ENCODE data around the gene GLS2.

DNA sequence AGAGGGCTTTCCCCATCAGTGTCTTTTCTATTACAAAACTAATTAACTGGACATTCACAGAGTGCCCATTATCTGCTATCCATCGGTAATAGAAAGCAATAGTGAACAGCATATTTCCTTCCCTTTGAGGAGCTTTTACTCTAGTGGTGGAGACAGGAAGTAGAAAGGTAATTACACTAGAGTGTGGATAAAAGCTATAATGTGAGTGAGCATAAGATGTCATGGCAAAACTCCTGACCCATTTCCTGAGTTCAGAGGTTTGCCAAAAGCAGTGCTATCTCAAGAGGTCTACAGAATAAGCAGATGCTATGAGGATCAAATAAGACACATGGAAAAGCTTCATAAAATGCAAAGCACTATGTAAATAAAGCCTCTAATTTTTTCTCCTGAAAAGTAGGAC lies 62.8 kb downstream of the GLS2 start:
- no peak for TF ChIP-seq CTCF (conservative IDR thresholded peaks at IDR 0.05)
- no peak for TF ChIP-seq ZFX (IDR thresholded peaks at IDR 0.05)

Measured in C4-2B (cell line).